ENCODE results near the gene HDAC4. TPM values are rescaled to one million over a fixed set of nuclear protein-coding genes. Genes with fewer than 3 reads are reported as not detected.

Gene HDAC4
- total RNA-seq, 1 experiment from 2014 or later, result 44.4 TPM

GRCh38 chr2:239365782-239366435 lies 34.9 kb downstream of the HDAC4 start (continued):
- TF ChIP-seq, protein P1, sequence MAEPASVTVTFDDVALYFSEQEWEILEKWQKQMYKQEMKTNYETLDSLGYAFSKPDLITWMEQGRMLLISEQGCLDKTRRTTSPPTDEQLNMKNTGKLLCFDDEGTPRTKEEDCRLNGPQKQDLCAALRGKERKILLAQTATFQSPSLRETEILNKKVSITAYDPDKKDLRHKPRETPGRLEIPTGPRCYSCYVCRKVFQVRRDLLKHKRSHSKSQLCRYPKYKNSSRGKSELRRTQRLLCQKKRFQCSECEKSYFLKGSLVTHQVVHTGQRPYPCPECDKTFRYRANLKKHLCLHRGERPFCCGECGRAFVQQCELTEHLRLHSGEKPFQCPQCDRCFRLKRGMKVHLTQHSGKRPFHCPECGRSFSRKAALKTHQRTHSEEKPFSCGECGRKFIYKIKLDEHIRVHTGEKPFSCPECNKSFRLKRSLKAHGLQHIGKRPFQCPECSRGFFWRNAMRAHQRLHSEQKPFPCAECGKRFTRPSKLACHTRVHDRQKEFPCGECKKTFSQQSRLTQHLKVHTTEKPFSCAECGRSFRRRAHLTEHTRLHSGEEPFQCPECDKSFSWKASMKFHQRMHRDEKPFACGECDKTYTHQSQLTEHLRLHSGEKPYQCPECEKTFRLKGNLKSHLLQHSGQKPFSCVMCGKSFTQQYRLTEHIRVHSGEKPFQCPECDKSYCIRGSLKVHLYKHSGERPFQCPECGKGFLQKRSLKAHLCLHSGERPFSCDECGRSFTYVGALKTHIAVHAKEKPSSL (CRISPR knock-in tag; conservative IDR thresholded peaks at IDR 0.05), result no peak
- TF ChIP-seq ZBTB43 (CRISPR knock-in tag; IDR thresholded peaks at IDR 0.05) (no peak), RELA (CRISPR knock-in tag; IDR thresholded peaks at IDR 0.05; ENCODE audit: borderline replicate concordance) (no peak), SMAD3 (CRISPR knock-in tag; IDR thresholded peaks at IDR 0.05; ENCODE audit: borderline replicate concordance) (no peak)

DNA sequence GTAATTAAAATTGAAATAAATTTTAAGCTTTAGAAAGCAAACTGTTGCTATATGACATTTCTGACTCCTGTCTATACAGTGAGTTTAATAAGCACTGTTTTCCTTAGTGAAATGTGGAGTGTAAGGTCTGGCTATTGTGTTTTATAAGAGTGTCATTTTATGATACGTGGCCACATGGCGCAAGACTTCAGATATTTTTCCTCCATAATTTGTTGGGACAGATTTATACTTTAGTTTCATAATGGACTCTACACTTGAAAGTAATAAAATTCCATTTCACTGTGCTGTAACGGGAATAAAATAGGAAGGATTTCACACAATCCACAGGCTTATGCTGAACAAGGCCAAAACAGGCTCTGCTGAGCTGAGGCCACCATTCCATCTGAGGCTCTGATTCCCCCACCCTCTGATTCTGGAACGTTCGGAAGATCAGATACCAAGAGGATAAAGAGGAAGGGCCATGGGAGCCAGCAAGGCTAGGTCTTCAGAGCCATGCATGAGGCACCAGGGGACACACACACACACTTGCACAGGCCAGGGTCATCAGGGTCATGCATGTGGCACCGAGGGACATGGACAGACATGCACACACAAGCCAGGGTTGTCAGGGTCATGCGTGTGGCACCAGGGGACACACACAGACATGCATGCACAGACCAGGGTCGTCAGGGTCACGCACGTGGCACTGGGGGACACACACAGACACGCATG lies 35.6 kb downstream of the HDAC4 start:
- H3K27me3 Mint-ChIP-seq (ENCODE audit: low read depth), result no peaks in the 10 kb centered on the region
- ChIA-PET CTCF (no interaction called here), POLR2A (no interaction called here)
- H3K36me3 Mint-ChIP-seq, result peaks cover 4% of the 10 kb centered on the region; the same call in 1 of the 2 replicates
- H3K27ac Mint-ChIP-seq, result peak overlapping the region; percentile 44
- TF ChIP-seq ZNF512 (CRISPR knock-in tag; IDR thresholded peaks at IDR 0.05; ENCODE audit: borderline replicate concordance) (no peak), ESRRA (CRISPR knock-in tag; IDR thresholded peaks at IDR 0.05; ENCODE audit: borderline replicate concordance) (no peak), HMGA2 (CRISPR knock-in tag; IDR thresholded peaks at IDR 0.05) (0 out of 2 replicates have a peak, but pooled peaks have one; percentile 66), ZBTB43 (CRISPR knock-in tag; IDR thresholded peaks at IDR 0.05) (no peak)
- H3K4me1 Mint-ChIP-seq, result peaks cover 16% of the 10 kb centered on the region
- DNase-seq (ENCODE audit: low spot score), result no peak
- ATAC-seq, result no peak
- no peaks in the 10 kb centered on the region for H3K9me3 Mint-ChIP-seq
- no peak overlapping the region for H3K4me3 Mint-ChIP-seq

DNA sequence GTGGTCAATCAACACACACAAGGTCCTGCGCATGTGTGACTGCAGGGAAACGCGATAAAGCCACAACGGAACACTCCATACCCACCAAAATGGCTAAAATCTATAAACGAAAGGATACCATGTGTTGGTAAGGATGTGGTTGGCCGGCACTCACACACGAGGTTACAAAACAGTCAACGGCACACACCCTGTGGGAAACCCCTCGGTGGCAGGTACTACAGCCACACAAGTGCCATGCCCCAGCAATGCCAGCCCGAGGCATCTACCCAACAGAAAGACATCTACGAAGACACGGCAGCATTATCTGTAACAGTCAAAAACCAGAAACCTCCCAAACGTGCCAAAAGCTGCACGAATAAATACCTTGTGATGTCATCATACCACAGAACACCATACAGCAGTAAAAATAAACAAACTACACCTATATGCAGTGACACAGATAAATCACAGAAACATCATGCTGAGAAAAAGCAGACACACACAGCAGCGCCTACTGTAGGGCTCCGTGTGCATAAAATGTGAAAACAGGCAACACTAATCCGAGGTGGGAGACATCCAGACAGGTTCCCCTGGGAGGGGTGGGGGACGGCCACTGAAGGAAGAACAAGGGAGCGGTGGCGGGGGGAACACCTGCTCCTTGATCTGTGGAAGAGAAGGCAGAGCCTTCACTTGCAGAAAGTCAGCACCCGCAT lies 36.7 kb downstream of the HDAC4 start:
- no peaks in the 10 kb centered on the region for H3K9me3 Mint-ChIP-seq
- H3K36me3 Mint-ChIP-seq, result no peaks in the 10 kb centered on the region
- H3K27ac Mint-ChIP-seq, result no peak overlapping the region
- POLR2A ChIA-PET, result no interaction called here
- H3K4me3 Mint-ChIP-seq, result no peak overlapping the region
- DNase-seq (ENCODE audit: low spot score) (no peak), ATAC-seq (no peak)
- CTCF ChIA-PET, result no interaction called here
- TF ChIP-seq, protein P2, sequence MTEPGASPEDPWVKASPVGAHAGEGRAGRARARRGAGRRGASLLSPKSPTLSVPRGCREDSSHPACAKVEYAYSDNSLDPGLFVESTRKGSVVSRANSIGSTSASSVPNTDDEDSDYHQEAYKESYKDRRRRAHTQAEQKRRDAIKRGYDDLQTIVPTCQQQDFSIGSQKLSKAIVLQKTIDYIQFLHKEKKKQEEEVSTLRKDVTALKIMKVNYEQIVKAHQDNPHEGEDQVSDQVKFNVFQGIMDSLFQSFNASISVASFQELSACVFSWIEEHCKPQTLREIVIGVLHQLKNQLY (CRISPR knock-in tag; IDR thresholded peaks at IDR 0.05), result no peak
- TF ChIP-seq ZNF138 (CRISPR knock-in tag; conservative IDR thresholded peaks at IDR 0.05) (no peak), SOX15 (CRISPR knock-in tag; IDR thresholded peaks at IDR 0.05) (no peak), ZBTB21 (CRISPR knock-in tag; IDR thresholded peaks at IDR 0.05; ENCODE audit: borderline replicate concordance) (no peak), MYBL2 (CRISPR knock-in tag; IDR thresholded peaks at IDR 0.05) (no peak), ZNF317 (CRISPR knock-in tag; IDR thresholded peaks at IDR 0.05; ENCODE audit: borderline replicate concordance, low read depth) (no peak), FOXK1 (CRISPR knock-in tag; IDR thresholded peaks at IDR 0.05) (no peak), ELF4 (CRISPR knock-in tag; IDR thresholded peaks at IDR 0.05; ENCODE audit: low read depth) (no peak), OVOL2 (CRISPR knock-in tag; IDR thresholded peaks at IDR 0.05; ENCODE audit: borderline replicate concordance) (no peak)
- TF ChIP-seq, protein P3, sequence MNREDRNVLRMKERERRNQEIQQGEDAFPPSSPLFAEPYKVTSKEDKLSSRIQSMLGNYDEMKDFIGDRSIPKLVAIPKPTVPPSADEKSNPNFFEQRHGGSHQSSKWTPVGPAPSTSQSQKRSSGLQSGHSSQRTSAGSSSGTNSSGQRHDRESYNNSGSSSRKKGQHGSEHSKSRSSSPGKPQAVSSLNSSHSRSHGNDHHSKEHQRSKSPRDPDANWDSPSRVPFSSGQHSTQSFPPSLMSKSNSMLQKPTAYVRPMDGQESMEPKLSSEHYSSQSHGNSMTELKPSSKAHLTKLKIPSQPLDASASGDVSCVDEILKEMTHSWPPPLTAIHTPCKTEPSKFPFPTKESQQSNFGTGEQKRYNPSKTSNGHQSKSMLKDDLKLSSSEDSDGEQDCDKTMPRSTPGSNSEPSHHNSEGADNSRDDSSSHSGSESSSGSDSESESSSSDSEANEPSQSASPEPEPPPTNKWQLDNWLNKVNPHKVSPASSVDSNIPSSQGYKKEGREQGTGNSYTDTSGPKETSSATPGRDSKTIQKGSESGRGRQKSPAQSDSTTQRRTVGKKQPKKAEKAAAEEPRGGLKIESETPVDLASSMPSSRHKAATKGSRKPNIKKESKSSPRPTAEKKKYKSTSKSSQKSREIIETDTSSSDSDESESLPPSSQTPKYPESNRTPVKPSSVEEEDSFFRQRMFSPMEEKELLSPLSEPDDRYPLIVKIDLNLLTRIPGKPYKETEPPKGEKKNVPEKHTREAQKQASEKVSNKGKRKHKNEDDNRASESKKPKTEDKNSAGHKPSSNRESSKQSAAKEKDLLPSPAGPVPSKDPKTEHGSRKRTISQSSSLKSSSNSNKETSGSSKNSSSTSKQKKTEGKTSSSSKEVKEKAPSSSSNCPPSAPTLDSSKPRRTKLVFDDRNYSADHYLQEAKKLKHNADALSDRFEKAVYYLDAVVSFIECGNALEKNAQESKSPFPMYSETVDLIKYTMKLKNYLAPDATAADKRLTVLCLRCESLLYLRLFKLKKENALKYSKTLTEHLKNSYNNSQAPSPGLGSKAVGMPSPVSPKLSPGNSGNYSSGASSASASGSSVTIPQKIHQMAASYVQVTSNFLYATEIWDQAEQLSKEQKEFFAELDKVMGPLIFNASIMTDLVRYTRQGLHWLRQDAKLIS (CRISPR knock-in tag; IDR thresholded peaks at IDR 0.05; ENCODE audit: borderline replicate concordance), result no peak
- peaks cover 18% of the 10 kb centered on the region for H3K4me1 Mint-ChIP-seq
- H3K27me3 Mint-ChIP-seq (ENCODE audit: low read depth), result no peaks in the 10 kb centered on the region

Measured in WTC11 (cell line).